Common myeloid progenitor, CD34-positive (primary cell): Measurements from ENCODE around the gene TTC3.
"Not testable (repeated sequence)": the region's sequence is repeated elsewhere in the genome, so short reads cannot be mapped to it uniquely, and the experiment has no call there.

ENCODE experiments used
- CTCF ChIA-PET: fragments of 350-600 bp; sonication (Branson Sonifier 250); formaldehyde crosslinking; loops from one replicate; lab custom pipeline; 2021; ENCODE audit warnings: antibody characterized with exemption; lab: Charles Lee
- POLR2A ChIA-PET: fragments of 350-600 bp; sonication (Branson Sonifier 250); formaldehyde crosslinking; loops from one replicate; lab custom pipeline; 2021; ENCODE audit warnings: antibody characterized with exemption; lab: Charles Lee
- DNase-seq, 3 donors: peaks; one replicate each; pipeline versions ENCODE4 v3.0.0 to v3.0.0-alpha.2; 2013
- H3K27ac ChIP-seq, 2 experiments: 1 replicate in 1 of 2; 2 replicates in 1 of 2; pipeline ENCODE4 v1.7.0; 2013; ENCODE audit warnings: inconsistent platforms in 2 of 2, low read length in 2 of 2, mild to moderate bottlenecking in 2 of 2, low read depth in 1 of 2, moderate library complexity in 1 of 2; ENCODE audit not compliant: severe bottlenecking in 2 of 2, insufficient read depth in 1 of 2, poor library complexity in 1 of 2
- H3K27me3 ChIP-seq, 5 experiments: replicated peaks in 2 of 5; 1 replicate in 3 of 5; 2 replicates in 2 of 5; pipeline versions ENCODE4 v1.6.1 to v1.7.0; 2013; ENCODE audit warnings: low read length in 4 of 5, mild to moderate bottlenecking in 2 of 5, moderate library complexity in 2 of 5, inconsistent platforms in 1 of 5; ENCODE audit not compliant: insufficient read depth in 5 of 5, control insufficient read depth in 4 of 5
- H3K36me3 ChIP-seq, 4 experiments: 1 replicate in 2 of 4; 2 replicates in 2 of 4; pipeline versions ENCODE4 v1.6.1 to v1.7.0; 2013; ENCODE audit warnings: low read length in 3 of 4, control low read depth in 1 of 4, mild to moderate bottlenecking in 1 of 4; ENCODE audit not compliant: control insufficient read depth in 4 of 4, insufficient read depth in 4 of 4
- H3K4me1 ChIP-seq, 4 experiments: 1 replicate in 3 of 4; 2 replicates in 1 of 4; pipeline versions ENCODE4 v1.6.1 to v1.7.1; 2013; ENCODE audit warnings: low read length in 3 of 4, mild to moderate bottlenecking in 3 of 4, control low read depth in 1 of 4, inconsistent platforms in 1 of 4, moderate library complexity in 1 of 4; ENCODE audit not compliant: control insufficient read depth in 4 of 4, insufficient read depth in 4 of 4; ENCODE audit errors: control extremely low read depth in 1 of 4
- H3K4me3 ChIP-seq, 7 experiments: 1 replicate in 4 of 7; 2 replicates in 3 of 7; pipeline versions ENCODE4 v1.5.1 to v1.7.0; 2013; ENCODE audit warnings: mild to moderate bottlenecking in 7 of 7, low read length in 6 of 7, moderate library complexity in 6 of 7, inconsistent platforms in 2 of 7, low read depth in 2 of 7, control low read depth in 1 of 7; ENCODE audit not compliant: insufficient read depth in 4 of 7, control insufficient read depth in 1 of 7; ENCODE audit errors: extremely low read depth in 1 of 7
- H3K9me3 ChIP-seq, 5 experiments: 1 replicate in 4 of 5; 2 replicates in 1 of 5; pipeline versions ENCODE4 v1.6.1 to v1.7.1; 2013; ENCODE audit warnings: low read length in 4 of 5, mild to moderate bottlenecking in 2 of 5, inconsistent platforms in 1 of 5, low read depth in 1 of 5, moderate library complexity in 1 of 5; ENCODE audit not compliant: control insufficient read depth in 4 of 5, insufficient read depth in 2 of 5; ENCODE audit errors: control extremely low read depth in 1 of 5
- WGBS: methylation state at CpG from one replicate; pipeline ENCODE4 v1.1.5; 2013; ENCODE audit not compliant: insufficient coverage; 5-methylcytosine and 5-hydroxymethylcytosine counted together

The TTC3 gene

DNA sequence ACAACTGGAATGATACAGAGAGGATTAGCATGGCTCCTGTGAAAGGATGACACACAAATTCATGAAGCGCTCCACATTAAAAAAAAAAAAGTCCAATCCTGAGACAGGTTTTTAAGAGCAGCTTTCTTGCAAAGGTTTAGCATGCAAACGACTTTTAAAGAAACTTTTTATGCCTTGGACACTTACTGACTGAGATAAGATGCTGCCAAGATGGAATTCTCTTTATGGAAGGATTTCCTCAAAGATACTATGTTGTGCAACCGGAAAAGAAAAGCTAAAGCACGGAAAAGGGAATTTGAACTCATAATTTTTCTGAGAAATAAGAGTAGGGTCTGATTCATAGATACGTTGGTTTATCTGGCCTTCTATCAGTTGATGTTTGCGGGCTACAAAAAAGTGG is 27.5 kb upstream of the TTC3 start:
- CTCF ChIA-PET = interaction anchor here (0.6 to 2.0 kb wide), 8 partner anchors 24 to 63 kb away, joined by 3 to 6 read pairs (median 3); no protein-coding TSS in a partner anchor

DNA sequence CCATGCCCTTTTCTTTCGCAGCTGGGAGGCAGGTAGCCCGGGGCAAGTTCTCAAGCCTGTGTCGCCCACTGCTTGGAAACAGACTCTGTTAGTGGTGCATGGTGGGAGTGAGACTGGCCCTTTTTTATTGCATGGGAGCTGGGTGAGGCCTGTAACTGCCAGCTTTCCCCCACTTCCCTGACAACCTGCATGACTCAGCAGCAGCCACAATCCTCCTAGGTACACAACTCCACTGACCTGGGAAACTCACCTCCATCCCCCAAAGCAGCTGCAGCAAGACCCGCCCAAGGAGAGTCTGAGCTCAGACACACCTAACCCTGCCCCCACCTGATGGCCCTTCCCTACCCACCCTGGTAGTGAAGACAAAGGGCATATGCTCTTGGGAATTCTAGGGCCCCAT is 26.0 kb upstream of the TTC3 start:
- H3K36me3 ChIP-seq = no peaks in the 10 kb centered on the region
- CTCF ChIA-PET = interaction anchor here (0.6 to 1.8 kb wide), 3 partner anchors 22 to 150 kb away, joined by 3 to 5 read pairs (median 3); no protein-coding TSS in a partner anchor
- POLR2A ChIA-PET = no interaction called here
- no peak overlapping the region for H3K27ac ChIP-seq
- no peaks in the 10 kb centered on the region for H3K9me3 ChIP-seq
- peaks cover 4 to 44% (median 34%) of the 10 kb centered on the region in 4 experiments for H3K4me1 ChIP-seq
- peak in 2 of 3 donors; percentile 37 to 51 for DNase-seq
- WGBS = 100% methylated on average over 2 of the region's 4 CpGs
- no peak overlapping the region for H3K4me3 ChIP-seq
- H3K27me3 ChIP-seq = no peaks in the 10 kb centered on the region

More for the DNA sequence above, 27.5 kb upstream of the TTC3 start:
- peak overlapping the region in 1 of 7 experiments; percentile 19 for H3K4me3 ChIP-seq
- H3K36me3 ChIP-seq = no peaks in the 10 kb centered on the region
- no peaks in the 10 kb centered on the region for H3K9me3 ChIP-seq
- DNase-seq = no peak
- H3K27me3 ChIP-seq = no peaks in the 10 kb centered on the region
- POLR2A ChIA-PET = interaction anchor here (0.6 to 1.5 kb wide), 3 partner anchors 8 to 390 kb away, joined by 3 to 7 read pairs (median 6); partner anchors contain the start of genes PIGP and TTC3
- H3K4me1 ChIP-seq = peaks cover 4 to 41% (median 34%) of the 10 kb centered on the region in 4 experiments
- WGBS = 94% methylated on average over 6 of the region's 6 CpGs
- H3K27ac ChIP-seq = no peak overlapping the region

DNA sequence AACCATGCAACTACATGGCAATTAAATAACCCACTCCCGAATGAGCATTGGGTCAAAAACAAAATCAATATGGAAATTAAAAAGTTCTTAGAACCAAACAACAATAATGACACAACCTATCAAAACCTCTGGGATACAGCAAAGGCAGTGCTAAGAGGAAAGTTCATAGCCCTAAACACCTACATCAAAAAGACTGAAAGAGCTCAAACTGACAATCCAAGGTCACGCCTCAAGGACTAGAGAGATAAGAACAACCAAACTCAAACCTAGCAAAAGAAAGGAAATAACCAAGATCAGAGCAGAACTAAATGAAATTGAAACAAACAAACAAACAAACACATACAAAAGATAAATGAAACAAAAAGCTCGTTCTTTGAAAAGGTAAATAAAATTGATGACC is 23.3 kb upstream of the TTC3 start:
- POLR2A ChIA-PET = not testable (repeated sequence)

DNA sequence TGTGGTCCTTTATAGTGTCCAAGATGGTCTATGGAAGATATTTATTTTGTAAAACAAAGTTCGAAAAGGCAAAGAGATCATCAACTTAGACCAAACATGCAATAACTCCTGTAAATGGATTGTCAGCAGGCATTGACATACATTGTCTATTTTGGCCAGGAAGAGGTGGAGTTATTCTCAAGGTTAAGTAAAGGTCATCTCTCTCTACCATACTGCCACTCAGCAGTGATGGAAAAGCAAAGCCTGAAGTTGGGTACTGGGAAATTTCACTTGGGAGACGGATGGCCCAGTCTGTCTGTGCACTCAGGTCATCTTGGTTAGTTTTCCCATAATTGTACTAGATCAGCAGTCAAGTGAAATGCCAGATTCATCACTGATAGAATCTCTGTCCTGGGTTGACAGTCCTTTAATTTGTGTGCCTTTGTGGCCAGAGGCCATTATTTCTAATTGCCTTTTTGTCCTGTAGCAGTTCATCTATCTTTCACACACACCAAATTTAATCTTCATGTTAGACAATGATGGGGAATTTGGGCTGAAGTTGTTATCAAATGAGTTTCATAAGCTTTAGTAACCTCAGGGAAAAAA is 17.7 kb upstream of the TTC3 start:
- whole genome bisulfite sequencing = 91% methylated on average over 1 of the region's 2 CpGs
- DNase-seq = no peak
- H3K4me1 ChIP-seq = peaks cover 0 to 16% (median 3%) of the 10 kb centered on the region in 4 experiments
- H3K36me3 ChIP-seq = no peaks in the 10 kb centered on the region
- H3K4me3 ChIP-seq = no peak overlapping the region
- peaks cover 0 to 6% (median 0%) of the 10 kb centered on the region in 5 experiments for H3K9me3 ChIP-seq
- no peaks in the 10 kb centered on the region for H3K27me3 ChIP-seq
- ChIA-PET POLR2A (no interaction called here), CTCF (interaction anchor here (0.9 kb wide), 1 partner anchor 16 kb away, joined by 4 read pairs; no protein-coding TSS in a partner anchor)
- H3K27ac ChIP-seq = no peak overlapping the region

More for the DNA sequence above, 23.3 kb upstream of the TTC3 start:
- CTCF ChIA-PET, DNase-seq, H3K36me3 ChIP-seq, H3K9me3 ChIP-seq, H3K27me3 ChIP-seq, H3K27ac ChIP-seq, H3K4me3 ChIP-seq: not testable (repeated sequence)
- 100% methylated on average over 1 of the region's 3 CpGs for WGBS
- peaks cover 4 to 30% (median 22%) of the 10 kb centered on the region in 4 experiments for H3K4me1 ChIP-seq

DNA sequence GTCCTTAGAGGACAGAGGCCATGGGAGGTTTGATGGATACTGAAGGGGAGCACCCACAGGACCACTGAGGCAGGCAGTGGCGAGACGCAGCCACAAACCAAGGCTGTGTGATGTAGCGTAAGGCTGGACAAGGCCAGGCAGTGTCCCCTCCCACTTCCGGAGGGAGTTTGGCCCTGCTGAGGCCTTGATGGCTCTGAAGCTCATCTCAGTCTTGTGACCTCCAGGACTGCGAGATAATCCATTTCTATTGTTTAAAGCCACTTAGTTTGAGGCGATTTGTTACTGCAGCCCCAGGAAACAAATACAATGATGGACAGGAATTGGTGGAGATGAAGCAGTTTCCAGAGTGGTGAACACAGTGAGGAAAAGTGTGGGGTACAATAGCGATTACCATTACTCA is 15.4 kb upstream of the TTC3 start:
- 99% methylated on average over 6 of the region's 7 CpGs for WGBS
- Histone ChIP-seq H3K36me3 (no peaks in the 10 kb centered on the region), H3K4me1 (peaks cover 0 to 16% (median 3%) of the 10 kb centered on the region in 4 experiments), H3K9me3 (peaks cover 0 to 6% (median 0%) of the 10 kb centered on the region in 5 experiments), H3K27me3 (no peaks in the 10 kb centered on the region), H3K4me3 (no peak overlapping the region), H3K27ac (no peak overlapping the region)
- ChIA-PET POLR2A (no interaction called here), CTCF (interaction anchor here (2.4 kb wide), 1 partner anchor 9 kb away, joined by 5 read pairs; no protein-coding TSS in a partner anchor)
- no peak for DNase-seq

DNA sequence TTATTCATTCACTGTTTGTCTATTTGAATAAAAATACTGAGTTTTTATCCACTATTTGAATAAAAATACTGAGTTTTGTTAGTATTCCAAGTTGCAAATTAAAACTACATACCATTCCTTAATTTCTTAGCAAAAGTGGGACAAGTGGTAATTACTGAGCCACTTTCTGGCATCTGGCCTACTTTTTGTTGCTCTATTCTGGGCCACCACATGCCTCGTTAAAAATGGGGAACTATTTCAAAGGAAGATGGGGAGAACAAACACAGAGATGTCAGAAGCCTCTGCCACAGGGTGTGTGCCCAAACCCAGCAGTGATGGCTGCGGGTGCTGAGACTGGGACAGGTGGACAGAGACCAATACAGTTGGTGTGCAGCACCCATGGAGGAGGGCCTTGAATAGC is 14.8 kb upstream of the TTC3 start:
- Histone ChIP-seq H3K36me3 (no peaks in the 10 kb centered on the region), H3K9me3 (peaks cover 0 to 6% (median 0%) of the 10 kb centered on the region in 5 experiments), H3K27me3 (no peaks in the 10 kb centered on the region), H3K4me1 (peaks cover 0 to 16% (median 3%) of the 10 kb centered on the region in 4 experiments), H3K27ac (no peak overlapping the region), H3K4me3 (no peak overlapping the region)
- POLR2A ChIA-PET = no interaction called here
- DNase-seq = peak in 2 of 3 donors; percentile 55 to 63
- 56% methylated on average over 2 of the region's 2 CpGs for WGBS
- CTCF ChIA-PET = interaction anchor here (0.6 to 2.4 kb wide), 2 partner anchors 9 to 307 kb away, joined by 3 to 5 read pairs; no protein-coding TSS in a partner anchor

DNA sequence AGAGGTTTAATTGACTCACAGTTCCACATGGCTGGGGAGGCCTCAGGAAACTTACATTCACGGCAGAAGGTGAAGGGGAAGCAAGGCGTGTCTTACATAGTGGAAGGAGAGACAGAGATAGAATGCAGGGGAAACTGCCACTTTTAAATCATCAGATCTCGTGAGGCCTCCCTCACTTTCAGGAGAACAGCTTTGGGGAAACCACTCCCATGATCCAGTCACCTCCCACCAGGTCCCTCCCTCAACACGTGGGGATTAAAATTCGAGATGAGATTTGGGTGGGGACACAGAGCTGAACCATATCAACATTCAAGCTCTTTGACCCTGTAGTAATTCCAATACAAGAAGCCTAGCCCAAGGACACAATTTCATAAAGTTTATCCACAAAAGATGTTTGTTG is 13.9 kb upstream of the TTC3 start:
- ChIA-PET CTCF (interaction anchor here (2.4 kb wide), 1 partner anchor 8 kb away, joined by 5 read pairs; no protein-coding TSS in a partner anchor), POLR2A (no interaction called here)
- H3K9me3 ChIP-seq = peaks cover 0 to 6% (median 0%) of the 10 kb centered on the region in 5 experiments
- no peaks in the 10 kb centered on the region for H3K36me3 ChIP-seq
- no peaks in the 10 kb centered on the region for H3K27me3 ChIP-seq
- H3K27ac ChIP-seq = no peak overlapping the region
- no peak for DNase-seq
- H3K4me3 ChIP-seq = no peak overlapping the region
- peaks cover 0 to 16% (median 3%) of the 10 kb centered on the region in 4 experiments for H3K4me1 ChIP-seq
- 50% methylated on average over 2 of the region's 5 CpGs for WGBS
